Hepatocyte (in vitro differentiated cells): ENCODE measurements around the gene WDFY4. TPM values are rescaled to one million over a fixed set of nuclear protein-coding genes. Genes with fewer than 3 reads are reported as not detected.

ENCODE experiments used
- DNase-seq: peaks from one replicate; pipeline ENCODE4 v3.0.0-alpha.2; 2016; ENCODE audit warnings: low spot score
- H2AFZ ChIP-seq: fragments of 200-600 bp; sonication (generic); 2 replicates; pipeline ENCODE4 v1.6.0; 2016; ENCODE audit warnings: antibody characterized with exemption, mild to moderate bottlenecking
- H3K27ac ChIP-seq: fragments of 200-600 bp; sonication (generic); 2 replicates; pipeline ENCODE4 v1.5.1; 2016; ENCODE audit warnings: mild to moderate bottlenecking
- H3K27me3 ChIP-seq: fragments of 200-600 bp; sonication (generic); 2 replicates; pipeline ENCODE4 v1.6.1; 2016
- H3K36me3 ChIP-seq: fragments of 200-600 bp; sonication (generic); replicated peaks from 2 replicates; pipeline ENCODE4 v1.5.1; 2016; ENCODE audit warnings: low read depth; ENCODE audit not compliant: insufficient read depth
- H3K4me1 ChIP-seq: fragments of 200-600 bp; sonication (generic); 2 replicates; pipeline ENCODE4 v1.5.1; 2016; ENCODE audit warnings: mild to moderate bottlenecking, moderate library complexity; ENCODE audit not compliant: insufficient read depth
- H3K4me2 ChIP-seq: fragments of 200-600 bp; sonication (generic); 2 replicates; pipeline ENCODE4 v1.6.0; 2016
- H3K4me3 ChIP-seq: fragments of 200-600 bp; sonication (generic); 2 replicates; pipeline ENCODE4 v1.5.1; 2016; ENCODE audit warnings: mild to moderate bottlenecking
- H3K79me2 ChIP-seq: fragments of 200-600 bp; sonication (generic); 2 replicates; pipeline ENCODE4 v1.6.0; 2017; ENCODE audit warnings: mild to moderate bottlenecking
- H3K9me2 ChIP-seq: fragments of 200-600 bp; sonication (generic); replicated peaks from 2 replicates; pipeline ENCODE4 v1.6.0; 2017; ENCODE audit warnings: mild to moderate bottlenecking; ENCODE audit not compliant: insufficient read depth
- H3K9me3 ChIP-seq: fragments of 200-600 bp; sonication (generic); 2 replicates; pipeline ENCODE4 v1.5.1; 2016; ENCODE audit warnings: low read depth, mild to moderate bottlenecking
- H4K20me1 ChIP-seq: fragments of 200-600 bp; sonication (generic); 2 replicates; pipeline ENCODE4 v1.6.0; 2016; ENCODE audit warnings: mild to moderate bottlenecking; ENCODE audit not compliant: insufficient read depth, poor library complexity, severe bottlenecking
- EZH2 ChIP-seq: fragments of 200-600 bp; sonication (generic); IDR thresholded peaks from 2 replicates; pipeline ENCODE4 v1.6.1; 2016; ENCODE audit warnings: antibody characterized with exemption, mild to moderate bottlenecking, borderline replicate concordance
- EZH2phosphoT487 ChIP-seq: fragments of 200-600 bp; sonication (generic); IDR thresholded peaks from one replicate; pipeline ENCODE4 v1.6.1; 2018; ENCODE audit warnings: antibody characterized with exemption, mild to moderate bottlenecking, low read depth, moderate library complexity; ENCODE audit not compliant: unreplicated experiment, severe bottlenecking
- WGBS: methylation state at CpG from one replicate; pipeline ENCODE4 v1.1.6; 2016; ENCODE audit warnings: low lambda C conversion rate; ENCODE audit errors: missing lambda C conversion rate; 5-methylcytosine and 5-hydroxymethylcytosine counted together
- polyA plus RNA-seq: library from polyadenylated mRNA; unstranded; fragments of >200 nt; fragmentation: Nextera tagmentation; extraction: Ambion mirVana; gene quantifications from 2 replicates; pipeline ENCODE4 v1.2.1, GENCODE V29; 2016
- total RNA-seq: library from RNA; depleted of rRNA; stranded (reverse); fragments of >200 nt; gene quantifications from 2 replicates; pipeline ENCODE4 v1.2.3, GENCODE V29; 2014
- TF ChIP-seq, protein P1 (sequence below): fragments of 200-600 bp; sonication (generic); IDR thresholded peaks from 2 replicates; pipeline ENCODE4 v1.5.1; 2016; ENCODE audit warnings: antibody characterized with exemption, mild to moderate bottlenecking; ENCODE audit not compliant: poor library complexity

Gene WDFY4
- total and polyA plus RNA-seq, 2 experiments from 2014 or later = 0.43 to 0.91 TPM

DNA sequence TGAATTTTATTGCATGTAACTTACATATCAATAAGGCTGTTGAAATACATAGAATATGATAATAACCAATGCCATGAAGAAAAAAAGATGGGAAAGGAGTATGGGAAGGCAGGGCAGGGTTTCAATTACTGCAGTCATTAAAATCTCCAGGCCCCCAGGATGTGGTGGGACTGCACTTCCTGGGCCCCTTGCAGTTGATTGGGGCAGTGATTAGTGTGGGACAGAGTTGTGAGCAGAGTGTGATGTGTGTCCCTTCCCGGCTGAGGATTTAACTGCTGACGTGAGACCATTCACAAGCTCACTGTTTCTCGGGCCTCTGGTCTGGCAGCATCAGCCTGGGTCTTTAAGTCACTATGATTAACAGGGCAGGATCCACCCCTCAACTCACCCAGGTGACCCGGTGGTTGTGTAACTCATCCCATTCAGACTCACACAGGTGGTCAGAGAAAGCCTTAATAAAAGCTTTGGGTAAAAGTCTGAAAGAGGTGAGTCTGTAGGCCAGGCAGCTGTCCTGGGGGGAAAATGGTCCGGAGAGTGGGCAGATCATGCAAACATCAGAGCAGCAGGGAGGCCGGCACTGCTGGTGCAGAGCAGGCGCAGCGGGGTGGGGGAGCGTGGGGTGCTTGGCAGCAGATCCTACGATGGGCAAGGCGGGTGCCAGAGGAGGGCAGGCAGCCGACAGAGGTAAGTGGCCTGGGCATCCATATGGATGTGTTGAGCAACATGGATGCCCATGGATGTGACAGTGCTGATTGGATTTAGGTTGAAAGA is 36.3 kb upstream of the WDFY4 start:
- Histone ChIP-seq H3K4me3 (no peak overlapping the region), H3K27me3 (peaks cover 3% of the 10 kb centered on the region), H3K79me2 (no peaks in the 10 kb centered on the region), H3K9me2 (no peaks in the 10 kb centered on the region), H2AFZ (no peak overlapping the region), H3K36me3 (no peaks in the 10 kb centered on the region), H3K4me2 (no peak overlapping the region), H3K4me1 (no peaks in the 10 kb centered on the region), H3K9me3 (no peaks in the 10 kb centered on the region), H4K20me1 (no peaks in the 10 kb centered on the region), H3K27ac (no peak overlapping the region)
- DNase-seq = no peak
- TF ChIP-seq EZH2phosphoT487 (no peak), EZH2 (no peak)
- TF ChIP-seq, protein P1, sequence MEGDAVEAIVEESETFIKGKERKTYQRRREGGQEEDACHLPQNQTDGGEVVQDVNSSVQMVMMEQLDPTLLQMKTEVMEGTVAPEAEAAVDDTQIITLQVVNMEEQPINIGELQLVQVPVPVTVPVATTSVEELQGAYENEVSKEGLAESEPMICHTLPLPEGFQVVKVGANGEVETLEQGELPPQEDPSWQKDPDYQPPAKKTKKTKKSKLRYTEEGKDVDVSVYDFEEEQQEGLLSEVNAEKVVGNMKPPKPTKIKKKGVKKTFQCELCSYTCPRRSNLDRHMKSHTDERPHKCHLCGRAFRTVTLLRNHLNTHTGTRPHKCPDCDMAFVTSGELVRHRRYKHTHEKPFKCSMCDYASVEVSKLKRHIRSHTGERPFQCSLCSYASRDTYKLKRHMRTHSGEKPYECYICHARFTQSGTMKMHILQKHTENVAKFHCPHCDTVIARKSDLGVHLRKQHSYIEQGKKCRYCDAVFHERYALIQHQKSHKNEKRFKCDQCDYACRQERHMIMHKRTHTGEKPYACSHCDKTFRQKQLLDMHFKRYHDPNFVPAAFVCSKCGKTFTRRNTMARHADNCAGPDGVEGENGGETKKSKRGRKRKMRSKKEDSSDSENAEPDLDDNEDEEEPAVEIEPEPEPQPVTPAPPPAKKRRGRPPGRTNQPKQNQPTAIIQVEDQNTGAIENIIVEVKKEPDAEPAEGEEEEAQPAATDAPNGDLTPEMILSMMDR = no peak
- WGBS = 85% methylated on average over 12 of the region's 12 CpGs

DNA sequence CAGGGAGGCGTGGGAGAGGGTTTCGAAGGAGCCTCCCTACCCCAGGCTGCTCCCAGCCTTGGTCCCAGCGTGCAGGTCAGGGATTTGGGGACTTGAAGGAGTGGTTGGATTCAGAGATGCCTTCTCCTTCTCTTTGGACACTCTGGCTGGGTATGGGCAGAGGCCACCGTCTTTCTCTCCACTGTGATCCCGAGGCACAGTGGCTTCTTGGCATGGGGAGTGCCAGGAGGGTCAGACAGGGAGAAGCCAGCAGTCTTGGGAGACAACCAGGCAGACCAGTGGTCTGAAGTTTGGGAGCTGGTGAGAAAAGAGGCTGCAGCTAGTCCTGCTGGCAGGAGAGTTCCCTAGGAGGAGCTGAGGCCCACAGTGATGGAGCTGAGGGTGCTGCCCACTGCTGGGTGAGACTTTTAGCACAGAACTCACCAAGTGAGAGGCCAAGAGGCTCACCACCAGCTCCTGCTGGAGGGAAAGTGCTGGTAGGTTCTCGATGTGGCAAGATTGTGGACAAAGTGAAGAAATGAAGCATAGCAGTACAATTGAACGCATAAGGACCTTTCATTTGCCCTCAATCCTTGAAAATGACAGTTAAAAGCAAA is 35.2 kb upstream of the WDFY4 start:
- no peak overlapping the region for H3K4me2 ChIP-seq
- 84% methylated on average over 7 of the region's 7 CpGs for whole genome bisulfite sequencing

DNA sequence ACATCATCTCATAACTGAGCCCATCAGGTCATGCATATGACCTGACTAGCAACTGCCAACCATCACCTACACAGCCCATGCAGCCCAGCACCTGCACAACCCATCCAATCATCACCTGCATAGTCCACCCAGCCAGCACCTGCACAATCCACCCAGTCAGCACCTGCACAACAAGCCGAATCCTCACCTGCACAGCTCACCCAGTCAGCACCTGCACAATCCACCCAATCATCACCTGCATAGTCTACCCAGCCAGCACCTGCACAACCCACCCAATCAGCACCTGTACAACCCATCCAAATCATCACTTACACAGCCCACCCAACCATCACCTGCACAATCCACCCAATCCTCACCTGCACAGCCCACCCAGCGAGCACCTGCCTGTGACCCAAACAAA is 33.4 kb upstream of the WDFY4 start:
- DNase-seq = no peak

More for the DNA sequence above, 35.2 kb upstream of the WDFY4 start:
- no peak overlapping the region for H3K27ac ChIP-seq
- no peaks in the 10 kb centered on the region for H4K20me1 ChIP-seq
- H3K4me3 ChIP-seq = no peak overlapping the region
- no peaks in the 10 kb centered on the region for H3K9me2 ChIP-seq
- no peaks in the 10 kb centered on the region for H3K36me3 ChIP-seq
- H3K27me3 ChIP-seq = peaks cover 12% of the 10 kb centered on the region
- H3K9me3 ChIP-seq = no peaks in the 10 kb centered on the region
- DNase-seq = no peak
- H3K4me1 ChIP-seq = no peaks in the 10 kb centered on the region
- no peaks in the 10 kb centered on the region for H3K79me2 ChIP-seq
- TF ChIP-seq EZH2phosphoT487 (no peak), EZH2 (no peak)
- TF ChIP-seq, protein P1 = peak; percentile 4
- no peak overlapping the region for H2AFZ ChIP-seq

More for the DNA sequence above, 33.4 kb upstream of the WDFY4 start:
- Histone ChIP-seq H3K4me1 (no peaks in the 10 kb centered on the region), H3K36me3 (no peaks in the 10 kb centered on the region), H2AFZ (no peak overlapping the region), H3K27me3 (peaks cover 12% of the 10 kb centered on the region), H4K20me1 (no peaks in the 10 kb centered on the region), H3K79me2 (no peaks in the 10 kb centered on the region), H3K4me2 (no peak overlapping the region), H3K4me3 (no peak overlapping the region), H3K9me3 (no peaks in the 10 kb centered on the region), H3K27ac (no peak overlapping the region), H3K9me2 (no peaks in the 10 kb centered on the region)
- no peak for TF ChIP-seq EZH2phosphoT487
- TF ChIP-seq EZH2 = no peak
- TF ChIP-seq, protein P1 = no peak
- 88% methylated on average over 2 of the region's 2 CpGs for WGBS
